ENCODE data around the gene MAD1L1. TPM values are rescaled to one million over a fixed set of nuclear protein-coding genes. Genes with fewer than 3 reads are reported as not detected.
"Not testable (repeated sequence)": the region's sequence is repeated elsewhere in the genome, so short reads cannot be mapped to it uniquely, and the experiment has no call there.

Gene MAD1L1
- total RNA-seq, 1 donor from 2014 or later: 16.2 TPM

DNA sequence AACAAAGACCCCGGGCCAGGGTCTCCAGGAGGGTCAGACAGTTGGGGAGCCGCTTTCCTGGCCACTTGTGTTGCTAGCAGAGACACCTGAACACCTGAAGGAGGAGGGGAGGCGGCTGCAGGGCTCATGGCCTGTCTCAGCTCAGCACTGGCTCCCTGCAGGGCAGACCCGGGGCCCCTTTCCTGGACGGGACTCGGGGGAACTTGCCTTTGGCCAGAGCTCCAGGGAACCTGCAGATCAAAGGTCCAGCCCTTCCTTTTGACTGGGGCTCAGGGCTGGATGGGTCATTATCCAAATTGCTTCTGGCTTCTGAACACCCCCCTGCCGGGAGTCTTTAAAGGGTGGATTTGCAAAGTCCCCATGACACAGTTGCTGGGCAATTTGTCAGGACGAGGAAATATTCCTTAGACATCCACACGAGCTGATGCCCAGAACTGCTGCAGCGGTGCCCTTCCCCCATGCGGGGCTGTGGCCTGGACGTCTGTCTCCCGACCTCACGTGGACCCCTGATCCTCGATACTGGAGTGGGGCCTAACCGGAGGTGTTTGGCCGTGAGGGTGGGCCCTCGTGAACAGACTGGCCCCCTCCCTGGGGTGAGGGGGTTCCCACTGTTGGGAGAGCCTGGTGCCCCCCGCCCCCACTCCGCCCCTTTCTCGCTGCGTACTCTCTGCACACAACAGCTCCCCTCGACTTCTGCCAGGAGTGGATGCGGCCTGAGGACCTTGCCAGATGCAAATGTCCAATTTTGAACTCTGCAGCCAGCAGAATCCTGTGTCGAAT lies 368.4 kb downstream of the MAD1L1 start:
- Histone ChIP-seq H3K27me3 (ENCODE audit: low read depth) (no peaks in the 10 kb centered on the region), H3K36me3 (no peaks in the 10 kb centered on the region), H3K9me3 (replicated peaks) (no peaks in the 10 kb centered on the region), H3K27ac (replicated peaks) (no peak overlapping the region), H3K4me3 (no peak overlapping the region), H3K4me1 (no peaks in the 10 kb centered on the region)
- DNase-seq: no peak
- TF ChIP-seq, protein P1, sequence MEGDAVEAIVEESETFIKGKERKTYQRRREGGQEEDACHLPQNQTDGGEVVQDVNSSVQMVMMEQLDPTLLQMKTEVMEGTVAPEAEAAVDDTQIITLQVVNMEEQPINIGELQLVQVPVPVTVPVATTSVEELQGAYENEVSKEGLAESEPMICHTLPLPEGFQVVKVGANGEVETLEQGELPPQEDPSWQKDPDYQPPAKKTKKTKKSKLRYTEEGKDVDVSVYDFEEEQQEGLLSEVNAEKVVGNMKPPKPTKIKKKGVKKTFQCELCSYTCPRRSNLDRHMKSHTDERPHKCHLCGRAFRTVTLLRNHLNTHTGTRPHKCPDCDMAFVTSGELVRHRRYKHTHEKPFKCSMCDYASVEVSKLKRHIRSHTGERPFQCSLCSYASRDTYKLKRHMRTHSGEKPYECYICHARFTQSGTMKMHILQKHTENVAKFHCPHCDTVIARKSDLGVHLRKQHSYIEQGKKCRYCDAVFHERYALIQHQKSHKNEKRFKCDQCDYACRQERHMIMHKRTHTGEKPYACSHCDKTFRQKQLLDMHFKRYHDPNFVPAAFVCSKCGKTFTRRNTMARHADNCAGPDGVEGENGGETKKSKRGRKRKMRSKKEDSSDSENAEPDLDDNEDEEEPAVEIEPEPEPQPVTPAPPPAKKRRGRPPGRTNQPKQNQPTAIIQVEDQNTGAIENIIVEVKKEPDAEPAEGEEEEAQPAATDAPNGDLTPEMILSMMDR (IDR thresholded peaks at IDR 0.05; ENCODE audit: borderline replicate concordance): no peak
- intact Hi-C loops (cut with micrococcal nuclease): no loop called here

DNA sequence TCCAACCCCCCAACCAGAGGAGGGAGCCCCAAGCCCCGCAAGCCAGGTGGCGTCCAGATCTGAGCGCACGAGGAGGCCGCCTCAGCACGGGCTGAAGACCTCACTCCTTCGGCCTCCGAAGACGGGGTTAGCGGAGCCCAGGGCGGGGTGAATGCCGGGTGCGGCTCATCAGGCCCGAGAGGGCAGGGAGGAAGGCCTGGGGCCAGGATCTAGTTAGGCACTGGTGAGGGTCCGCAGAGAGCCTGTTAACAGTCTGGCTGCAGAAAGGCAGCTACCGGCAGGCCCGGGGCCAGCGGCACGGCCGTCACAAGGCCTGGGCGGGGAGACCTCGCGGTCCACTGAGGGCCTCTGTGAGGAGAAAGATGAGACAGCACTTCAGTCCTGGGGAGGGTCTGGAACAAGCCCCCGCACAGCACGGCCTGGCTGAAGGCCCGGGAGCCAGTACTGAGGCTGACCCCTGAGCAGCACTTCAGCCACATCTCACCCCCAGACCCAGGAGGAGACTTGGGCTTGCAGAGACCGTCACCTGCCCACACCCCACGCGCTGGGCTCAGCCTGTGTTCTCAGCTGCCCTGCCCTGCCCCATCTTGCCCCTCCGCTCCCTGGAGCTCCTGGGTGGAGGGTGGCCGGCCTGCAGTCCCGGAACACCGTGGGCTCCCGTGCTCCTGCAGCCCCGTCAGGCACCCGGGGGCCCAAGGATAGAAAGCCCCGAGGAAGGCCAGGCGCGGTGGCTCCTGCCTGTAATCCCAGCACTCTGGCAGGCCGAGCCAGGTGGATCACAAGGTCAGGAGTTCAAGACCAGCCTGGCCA lies 369.4 kb downstream of the MAD1L1 start:
- no peak overlapping the region for H3K27ac ChIP-seq (replicated peaks)
- no peaks in the 10 kb centered on the region for H3K27me3 ChIP-seq (ENCODE audit: low read depth)
- no peak for DNase-seq
- TF ChIP-seq, protein P1 (IDR thresholded peaks at IDR 0.05; ENCODE audit: borderline replicate concordance): no peak
- no peak overlapping the region for H3K4me3 ChIP-seq
- H3K9me3 ChIP-seq (replicated peaks): no peaks in the 10 kb centered on the region
- no peaks in the 10 kb centered on the region for H3K4me1 ChIP-seq
- no peaks in the 10 kb centered on the region for H3K36me3 ChIP-seq
- intact Hi-C loops (cut with micrococcal nuclease): no loop called here

DNA sequence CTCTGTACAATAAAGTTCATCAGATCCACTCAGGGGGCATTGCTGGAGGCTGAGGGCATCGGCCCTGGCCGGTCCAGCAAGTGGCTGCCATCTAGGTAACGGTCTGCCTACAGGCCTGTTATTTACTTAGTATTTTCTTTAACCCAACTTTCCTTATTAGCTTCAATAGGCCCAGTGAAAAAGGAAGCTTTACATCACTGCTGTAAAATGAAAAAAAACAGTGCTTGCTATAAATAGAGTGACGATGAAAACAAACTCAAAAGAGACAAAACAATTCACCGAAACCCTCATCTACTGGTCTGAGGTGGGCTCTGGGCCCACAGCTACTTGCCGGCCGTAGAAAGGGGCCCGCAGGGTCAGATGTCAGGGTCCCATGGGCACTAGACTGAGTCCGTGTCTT lies 370.2 kb downstream of the MAD1L1 start:
- H3K27ac ChIP-seq (replicated peaks): no peak overlapping the region
- H3K27me3 ChIP-seq (ENCODE audit: low read depth): no peaks in the 10 kb centered on the region
- intact Hi-C loops (cut with micrococcal nuclease): no loop called here

DNA sequence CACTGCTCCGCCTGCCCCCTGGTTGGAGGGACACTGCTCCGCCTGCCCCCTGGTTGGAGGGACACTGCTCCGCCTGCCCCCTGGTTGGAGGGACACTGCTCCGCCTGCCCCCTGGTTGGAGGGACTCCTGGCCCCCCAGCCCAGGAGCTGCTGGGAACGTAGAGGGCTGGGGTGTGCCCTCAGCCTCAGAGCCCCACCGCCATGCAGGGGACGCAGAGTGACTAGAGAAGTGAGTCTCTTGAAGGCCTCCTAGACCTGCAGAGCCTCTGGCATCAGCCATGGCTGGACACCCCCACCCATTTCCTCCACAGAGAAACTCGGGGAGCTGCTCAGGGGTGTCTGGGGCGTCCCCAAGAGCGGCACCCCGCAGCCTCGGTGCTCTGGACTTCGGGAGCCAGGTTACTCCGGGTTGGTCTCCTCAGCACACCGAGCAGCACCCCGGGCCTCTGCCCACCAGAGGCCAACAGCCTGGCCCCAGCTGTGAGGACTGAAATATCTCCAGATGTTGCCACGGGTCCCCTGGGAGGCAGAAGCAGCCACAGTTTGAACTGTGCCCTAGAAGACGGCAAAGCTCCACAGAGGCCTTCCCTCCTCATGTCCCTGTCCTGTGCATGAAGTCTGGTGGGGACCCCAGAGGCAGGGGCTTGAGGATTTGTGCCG lies 370.8 kb downstream of the MAD1L1 start:
- no peaks in the 10 kb centered on the region for H3K36me3 ChIP-seq
- no peaks in the 10 kb centered on the region for H3K27me3 ChIP-seq (ENCODE audit: low read depth)
- intact Hi-C loops (cut with micrococcal nuclease): no loop called here
- H3K4me1 ChIP-seq: no peaks in the 10 kb centered on the region
- H3K27ac ChIP-seq (replicated peaks): no peak overlapping the region
- DNase-seq: no peak
- TF ChIP-seq, protein P1 (IDR thresholded peaks at IDR 0.05; ENCODE audit: borderline replicate concordance): no peak
- no peaks in the 10 kb centered on the region for H3K9me3 ChIP-seq (replicated peaks)
- H3K4me3 ChIP-seq: no peak overlapping the region

More for the DNA sequence above, 370.2 kb downstream of the MAD1L1 start:
- Histone ChIP-seq H3K36me3 (no peaks in the 10 kb centered on the region), H3K4me3 (no peak overlapping the region), H3K9me3 (replicated peaks) (no peaks in the 10 kb centered on the region), H3K4me1 (no peaks in the 10 kb centered on the region)
- TF ChIP-seq, protein P1 (IDR thresholded peaks at IDR 0.05; ENCODE audit: borderline replicate concordance): no peak
- DNase-seq: no peak

DNA sequence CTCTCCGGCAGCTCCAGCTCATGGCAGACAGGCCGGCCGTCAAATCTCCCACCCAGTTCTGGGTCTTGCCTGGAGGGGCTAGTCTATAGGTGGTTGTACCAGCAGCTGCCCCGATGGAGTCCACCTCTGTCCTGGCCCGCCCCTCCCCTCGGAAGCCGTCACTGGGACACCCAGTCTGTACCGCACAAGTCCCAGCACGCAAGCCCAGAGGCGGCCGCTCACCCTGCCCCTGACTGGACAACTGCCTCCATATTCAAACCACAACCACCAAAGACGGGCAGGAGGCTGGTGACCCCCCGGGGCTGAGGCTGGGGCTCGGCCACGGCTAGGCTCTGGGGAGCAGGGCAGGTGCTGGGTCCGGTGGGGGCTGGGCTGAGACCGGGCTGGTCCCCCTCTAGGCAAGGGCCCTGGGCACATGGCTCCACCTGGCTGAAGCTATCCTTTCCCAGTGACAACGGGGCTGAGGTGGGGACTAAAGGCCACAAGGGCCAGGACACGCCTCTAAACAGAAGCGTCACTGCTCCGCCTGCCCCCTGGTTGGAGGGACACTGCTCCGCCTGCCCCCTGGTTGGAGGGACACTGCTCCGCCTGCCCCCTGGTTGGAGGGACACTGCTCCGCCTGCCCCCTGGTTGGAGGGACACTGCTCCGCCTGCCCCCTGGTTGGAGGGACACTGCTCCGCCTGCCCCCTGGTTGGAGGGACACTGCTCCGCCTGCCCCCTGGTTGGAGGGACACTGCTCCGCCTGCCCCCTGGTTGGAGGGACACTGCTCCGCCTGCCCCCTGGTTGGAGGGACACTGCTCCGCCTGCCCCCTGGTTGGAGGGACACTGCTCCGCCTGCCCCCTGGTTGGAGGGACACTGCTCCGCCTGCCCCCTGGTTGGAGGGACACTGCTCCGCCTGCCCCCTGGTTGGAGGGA lies 371.6 kb downstream of the MAD1L1 start:
- DNase-seq; H3K36me3 ChIP-seq; H3K4me1 ChIP-seq; H3K9me3 ChIP-seq (replicated peaks); intact Hi-C loops (cut with micrococcal nuclease); H3K27me3 ChIP-seq (ENCODE audit: low read depth); H3K4me3 ChIP-seq; H3K27ac ChIP-seq (replicated peaks): not testable (repeated sequence)

Measured in left ventricle myocardium inferior (tissue), 1 donor.